SK-N-MC (cell line): ENCODE measurements around the gene RNFT1.

Experiments
- EZH2 ChIP-seq: fragments of 200-600 bp; sonication (generic); IDR thresholded peaks from one replicate; pipeline ENCODE4 v1.6.1; 2017; ENCODE audit warnings: antibody characterized with exemption
- POLR2AphosphoS5 ChIP-seq: IDR thresholded peaks from 2 replicates; pipeline ENCODE4 v1.6.1; 2012; ENCODE audit warnings: mild to moderate bottlenecking, low read depth, low read length, borderline replicate concordance

- no peak for TF ChIP-seq POLR2AphosphoS5
- TF ChIP-seq EZH2 = no peak
Measured at GRCh38 chr17:59916446-59916845, 48.1 kb downstream of the RNFT1 start.
